Ascending aorta (tissue), 2 donors: ENCODE data around the gene PPP1R16B. TPM values are rescaled to one million over a fixed set of nuclear protein-coding genes. Genes with fewer than 3 reads are reported as not detected.

Experiments
- DNase-seq, 2 donors: peaks; one replicate each; pipeline ENCODE4 v3.0.0-alpha.2; 2019; ENCODE audit warnings: low spot score in 2 of 2
- H3K27ac ChIP-seq, 2 donors: fragments of 200-600 bp; sonication (generic); one replicate each; pipeline ENCODE4 v1.5.1; 2016 to 2017; ENCODE audit warnings: mild to moderate bottlenecking in 1 of 2
- H3K27me3 ChIP-seq: fragments of 200-600 bp; sonication (generic); one replicate; pipeline ENCODE4 v1.5.1; 2017
- H3K36me3 ChIP-seq, 2 donors: fragments of 200-600 bp; sonication (generic); one replicate each; pipeline ENCODE4 v1.5.1; 2016
- H3K4me1 ChIP-seq, 2 donors: fragments of 200-600 bp; sonication (generic); one replicate each; pipeline ENCODE4 v1.5.1; 2016 to 2017; ENCODE audit warnings: mild to moderate bottlenecking in 1 of 2
- H3K4me3 ChIP-seq, 2 donors: fragments of 200-600 bp; sonication (generic); one replicate each; pipeline ENCODE4 v1.5.1; 2016 to 2017; ENCODE audit warnings: mild to moderate bottlenecking in 1 of 2
- H3K9me3 ChIP-seq, 2 donors: fragments of 200-600 bp; sonication (generic); one replicate each; pipeline ENCODE4 v1.5.1; 2016
- intact Hi-C: fragments of 100-400 bp; cut with DNase I; formaldehyde crosslinking; loops from one replicate; pipeline ENCODE4 v1.15.1; 2023
- total RNA-seq: library from RNA; depleted of rRNA; stranded (reverse); fragments of >200 nt; gene quantifications from one replicate; pipeline ENCODE4 v1.1.0, GENCODE V29; 2016
- TF ChIP-seq, protein P1 (sequence below), 3 experiments: fragments of 200-600 bp in 2 of 3; fragments of 450-650 bp in 1 of 3; sonication (generic) in 2 of 3; IDR thresholded peaks; one replicate each; pipeline ENCODE4 v1.5.1; 2016 to 2019; ENCODE audit warnings: antibody characterized with exemption in 3 of 3, mild to moderate bottlenecking in 1 of 3, moderate library complexity in 1 of 3

PPP1R16B gene
- total RNA-seq, 1 donor from 2014 or later: 26.4 TPM

DNA sequence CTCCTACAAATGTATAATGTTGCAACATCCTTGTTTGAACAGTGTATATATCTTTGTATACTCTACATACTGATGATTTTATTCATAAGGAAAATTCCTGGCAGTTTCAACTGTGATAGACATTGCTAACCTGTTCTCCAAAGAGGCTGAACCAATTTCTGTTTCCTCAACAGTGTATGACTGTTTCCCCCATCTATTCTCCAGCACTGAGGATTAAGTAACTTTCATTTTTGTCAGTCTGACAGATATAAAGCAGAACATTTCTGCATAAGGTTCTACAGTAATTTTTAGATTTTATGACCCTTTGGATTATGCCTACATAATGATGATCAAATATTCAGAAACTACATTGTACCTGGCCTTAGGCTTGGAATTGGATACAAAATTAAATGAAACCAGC, 9.9 kb downstream of the PPP1R16B start:
- TF ChIP-seq, protein P1, sequence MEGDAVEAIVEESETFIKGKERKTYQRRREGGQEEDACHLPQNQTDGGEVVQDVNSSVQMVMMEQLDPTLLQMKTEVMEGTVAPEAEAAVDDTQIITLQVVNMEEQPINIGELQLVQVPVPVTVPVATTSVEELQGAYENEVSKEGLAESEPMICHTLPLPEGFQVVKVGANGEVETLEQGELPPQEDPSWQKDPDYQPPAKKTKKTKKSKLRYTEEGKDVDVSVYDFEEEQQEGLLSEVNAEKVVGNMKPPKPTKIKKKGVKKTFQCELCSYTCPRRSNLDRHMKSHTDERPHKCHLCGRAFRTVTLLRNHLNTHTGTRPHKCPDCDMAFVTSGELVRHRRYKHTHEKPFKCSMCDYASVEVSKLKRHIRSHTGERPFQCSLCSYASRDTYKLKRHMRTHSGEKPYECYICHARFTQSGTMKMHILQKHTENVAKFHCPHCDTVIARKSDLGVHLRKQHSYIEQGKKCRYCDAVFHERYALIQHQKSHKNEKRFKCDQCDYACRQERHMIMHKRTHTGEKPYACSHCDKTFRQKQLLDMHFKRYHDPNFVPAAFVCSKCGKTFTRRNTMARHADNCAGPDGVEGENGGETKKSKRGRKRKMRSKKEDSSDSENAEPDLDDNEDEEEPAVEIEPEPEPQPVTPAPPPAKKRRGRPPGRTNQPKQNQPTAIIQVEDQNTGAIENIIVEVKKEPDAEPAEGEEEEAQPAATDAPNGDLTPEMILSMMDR (IDR thresholded peaks at IDR 0.05): no peak
- intact Hi-C loops: loop anchor here (10.0 kb wide), 1 partner anchor 79 kb away; no protein-coding TSS in a partner anchor
- Histone ChIP-seq H3K27ac (no peak overlapping the region), H3K36me3 (no peaks in the 10 kb centered on the region), H3K27me3 (no peaks in the 10 kb centered on the region), H3K4me1 (no peaks in the 10 kb centered on the region), H3K4me3 (no peak overlapping the region), H3K9me3 (no peaks in the 10 kb centered on the region)
- no peak for DNase-seq

- no peaks in the 10 kb centered on the region for H3K4me1 ChIP-seq
- TF ChIP-seq, protein P1 (IDR thresholded peaks at IDR 0.05): no peak
- H3K4me3 ChIP-seq: no peak overlapping the region
- H3K27me3 ChIP-seq: no peaks in the 10 kb centered on the region
- no peaks in the 10 kb centered on the region for H3K36me3 ChIP-seq
- H3K27ac ChIP-seq: no peak overlapping the region
- peaks cover 0 to 4% of the 10 kb centered on the region in 2 donors for H3K9me3 ChIP-seq
- intact Hi-C loops: loop anchor here (10.0 kb wide), 1 partner anchor 76 kb away; no protein-coding TSS in a partner anchor
- DNase-seq: peak in 1 of 2 donors; percentile 35
Measured at GRCh38 chr20:38818113-38819065, 12.9 kb downstream of the PPP1R16B start.

DNA sequence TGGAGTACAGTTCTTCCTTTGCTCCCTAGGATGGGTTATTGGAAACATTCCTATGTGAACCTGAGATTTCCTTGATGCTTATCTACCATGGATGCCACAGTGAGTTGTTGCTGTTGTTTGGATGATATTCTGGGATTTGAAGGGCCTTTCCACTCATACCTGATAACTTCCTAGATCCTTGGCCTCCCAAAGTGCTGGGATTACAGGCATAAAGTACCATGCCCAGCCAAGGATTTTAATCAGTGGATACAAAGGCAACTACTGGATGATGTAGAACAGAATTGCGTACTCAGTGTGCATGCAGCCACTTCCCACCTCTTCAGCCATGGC, 20.0 kb downstream of the PPP1R16B start:
- Histone ChIP-seq H3K9me3 (peaks cover 0 to 4% of the 10 kb centered on the region in 2 donors), H3K36me3 (no peaks in the 10 kb centered on the region), H3K4me1 (no peaks in the 10 kb centered on the region), H3K27ac (no peak overlapping the region), H3K4me3 (no peak overlapping the region), H3K27me3 (no peaks in the 10 kb centered on the region)
- TF ChIP-seq, protein P1 (IDR thresholded peaks at IDR 0.05): no peak
- no peak for DNase-seq
- intact Hi-C loops: no loop called here

- TF ChIP-seq, protein P1 (IDR thresholded peaks at IDR 0.05): no peak
- H3K27ac ChIP-seq: no peak overlapping the region
- no peaks in the 10 kb centered on the region for H3K27me3 ChIP-seq
- H3K4me3 ChIP-seq: no peak overlapping the region
- no peak for DNase-seq
- H3K4me1 ChIP-seq: no peaks in the 10 kb centered on the region
- H3K9me3 ChIP-seq: peaks cover 0 to 3% of the 10 kb centered on the region in 2 donors
- no peaks in the 10 kb centered on the region for H3K36me3 ChIP-seq
- intact Hi-C loops: no loop called here
Measured at GRCh38 chr20:38825901-38826625, 20.6 kb downstream of the PPP1R16B start.

- TF ChIP-seq, protein P1 (IDR thresholded peaks at IDR 0.05): no peak
- Histone ChIP-seq H3K4me3 (no peak overlapping the region), H3K9me3 (no peaks in the 10 kb centered on the region), H3K4me1 (no peaks in the 10 kb centered on the region), H3K27ac (no peak overlapping the region), H3K27me3 (no peaks in the 10 kb centered on the region), H3K36me3 (no peaks in the 10 kb centered on the region)
- intact Hi-C loops: no loop called here
- no peak for DNase-seq
Measured at GRCh38 chr20:38827770-38828281, 22.3 kb downstream of the PPP1R16B start.
